Smooth muscle cell (in vitro differentiated cells): ENCODE data around the gene LRRC43. TPM values are rescaled to one million over a fixed set of nuclear protein-coding genes. Genes with fewer than 3 reads are reported as not detected.

Source experiments
- DNase-seq: peaks from one replicate; lab custom pipeline; 2025; ENCODE audit not compliant: unreplicated experiment; lab: John Stamatoyannopoulos, UW
- H2AFZ ChIP-seq: fragments of 200-600 bp; sonication (generic); 2 replicates; pipeline ENCODE4 v1.6.0; 2016; ENCODE audit warnings: antibody characterized with exemption, low read depth, mild to moderate bottlenecking
- H3F3A ChIP-seq: fragments of 200-600 bp; sonication (generic); 2 replicates; pipeline ENCODE4 v1.6.0; 2017; ENCODE audit warnings: antibody characterized with exemption, low read depth
- H3K27ac ChIP-seq: fragments of 200-600 bp; sonication (generic); 2 replicates; pipeline ENCODE4 v1.5.1; 2016; ENCODE audit warnings: low read depth, mild to moderate bottlenecking
- H3K27me3 ChIP-seq: fragments of 200-600 bp; sonication (generic); 2 replicates; pipeline ENCODE4 v1.6.1; 2016; ENCODE audit warnings: low read depth, mild to moderate bottlenecking
- H3K36me3 ChIP-seq: fragments of 200-600 bp; sonication (generic); 2 replicates; pipeline ENCODE4 v1.5.1; 2016; ENCODE audit warnings: low read depth
- H3K4me1 ChIP-seq: fragments of 200-600 bp; sonication (generic); 2 replicates; pipeline ENCODE4 v1.5.1; 2016; ENCODE audit warnings: low read depth
- H3K4me2 ChIP-seq: fragments of 200-600 bp; sonication (generic); 2 replicates; pipeline ENCODE4 v1.6.0; 2016; ENCODE audit warnings: mild to moderate bottlenecking
- H3K4me3 ChIP-seq: fragments of 200-600 bp; sonication (generic); 2 replicates; pipeline ENCODE4 v1.5.1; 2016; ENCODE audit warnings: mild to moderate bottlenecking
- H3K79me2 ChIP-seq: fragments of 200-600 bp; sonication (generic); 2 replicates; pipeline ENCODE4 v1.6.0; 2016; ENCODE audit warnings: low read depth, mild to moderate bottlenecking
- H3K9ac ChIP-seq: fragments of 200-600 bp; sonication (generic); 2 replicates; pipeline ENCODE4 v1.6.0; 2016; ENCODE audit warnings: low read depth
- H3K9me3 ChIP-seq: fragments of 200-600 bp; sonication (generic); replicated peaks from 2 replicates; pipeline ENCODE4 v1.5.1; 2016; ENCODE audit warnings: low read depth
- H4K20me1 ChIP-seq: fragments of 200-600 bp; sonication (generic); 2 replicates; pipeline ENCODE4 v1.6.0; 2016; ENCODE audit warnings: low read depth
- WGBS: methylation state at CpG from one replicate; pipeline ENCODE4 v1.1.7; 2016; ENCODE audit warnings: low lambda C conversion rate; 5-methylcytosine and 5-hydroxymethylcytosine counted together
- polyA plus RNA-seq: library from polyadenylated mRNA; unstranded; fragments of >200 nt; fragmentation: Nextera tagmentation; extraction: Ambion mirVana; gene quantifications from 2 replicates; pipeline ENCODE4 v1.2.1, GENCODE V29; 2016
- total RNA-seq: library from RNA; depleted of rRNA; stranded (reverse); fragments of >200 nt; gene quantifications from 2 replicates; pipeline ENCODE4 v1.2.3, GENCODE V29; 2014
- TF ChIP-seq, protein P1 (sequence below): fragments of 200-600 bp; sonication (generic); IDR thresholded peaks from 2 replicates; pipeline ENCODE4 v1.5.1; 2017; ENCODE audit warnings: borderline replicate concordance, mild to moderate bottlenecking, antibody characterized with exemption; ENCODE audit not compliant: insufficient read depth, poor library complexity, severe bottlenecking

The LRRC43 gene
- total and polyA plus RNA-seq, 2 experiments from 2014 or later, result 0.38 TPM; not detected in 1

DNA sequence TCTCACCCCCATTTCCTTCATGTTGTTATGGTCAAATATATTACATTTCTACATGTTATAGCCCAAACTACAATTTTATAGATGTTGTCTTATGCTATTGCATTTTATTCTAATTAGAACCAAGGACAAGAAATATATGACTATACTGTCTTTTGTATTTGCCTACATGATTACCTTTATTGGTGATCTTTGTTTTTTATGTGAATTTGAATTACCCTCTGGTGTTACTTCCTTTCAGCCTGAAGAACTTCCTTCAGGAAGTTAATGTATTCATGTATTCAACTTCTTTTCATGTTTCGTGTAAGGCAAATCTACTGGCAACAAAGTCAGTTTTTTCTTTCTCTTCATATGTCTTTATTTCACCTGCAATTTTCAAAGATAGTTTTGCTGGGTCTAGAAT, 11.9 kb downstream of the LRRC43 start:
- no peaks in the 10 kb centered on the region for H4K20me1 ChIP-seq
- no peak overlapping the region for H3K4me2 ChIP-seq
- H3F3A ChIP-seq, result no peaks in the 10 kb centered on the region
- TF ChIP-seq, protein P1, sequence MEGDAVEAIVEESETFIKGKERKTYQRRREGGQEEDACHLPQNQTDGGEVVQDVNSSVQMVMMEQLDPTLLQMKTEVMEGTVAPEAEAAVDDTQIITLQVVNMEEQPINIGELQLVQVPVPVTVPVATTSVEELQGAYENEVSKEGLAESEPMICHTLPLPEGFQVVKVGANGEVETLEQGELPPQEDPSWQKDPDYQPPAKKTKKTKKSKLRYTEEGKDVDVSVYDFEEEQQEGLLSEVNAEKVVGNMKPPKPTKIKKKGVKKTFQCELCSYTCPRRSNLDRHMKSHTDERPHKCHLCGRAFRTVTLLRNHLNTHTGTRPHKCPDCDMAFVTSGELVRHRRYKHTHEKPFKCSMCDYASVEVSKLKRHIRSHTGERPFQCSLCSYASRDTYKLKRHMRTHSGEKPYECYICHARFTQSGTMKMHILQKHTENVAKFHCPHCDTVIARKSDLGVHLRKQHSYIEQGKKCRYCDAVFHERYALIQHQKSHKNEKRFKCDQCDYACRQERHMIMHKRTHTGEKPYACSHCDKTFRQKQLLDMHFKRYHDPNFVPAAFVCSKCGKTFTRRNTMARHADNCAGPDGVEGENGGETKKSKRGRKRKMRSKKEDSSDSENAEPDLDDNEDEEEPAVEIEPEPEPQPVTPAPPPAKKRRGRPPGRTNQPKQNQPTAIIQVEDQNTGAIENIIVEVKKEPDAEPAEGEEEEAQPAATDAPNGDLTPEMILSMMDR, result no peak
- no peaks in the 10 kb centered on the region for H3K79me2 ChIP-seq
- H2AFZ ChIP-seq, result no peak overlapping the region
- DNase-seq, result no peak
- 90% methylated on average over 1 of the region's 1 CpG for WGBS
- H3K4me1 ChIP-seq, result no peaks in the 10 kb centered on the region
- no peak overlapping the region for H3K9ac ChIP-seq
- H3K4me3 ChIP-seq, result no peak overlapping the region
- no peaks in the 10 kb centered on the region for H3K9me3 ChIP-seq
- H3K27me3 ChIP-seq, result no peaks in the 10 kb centered on the region
- H3K27ac ChIP-seq, result no peak overlapping the region
- no peaks in the 10 kb centered on the region for H3K36me3 ChIP-seq

DNA sequence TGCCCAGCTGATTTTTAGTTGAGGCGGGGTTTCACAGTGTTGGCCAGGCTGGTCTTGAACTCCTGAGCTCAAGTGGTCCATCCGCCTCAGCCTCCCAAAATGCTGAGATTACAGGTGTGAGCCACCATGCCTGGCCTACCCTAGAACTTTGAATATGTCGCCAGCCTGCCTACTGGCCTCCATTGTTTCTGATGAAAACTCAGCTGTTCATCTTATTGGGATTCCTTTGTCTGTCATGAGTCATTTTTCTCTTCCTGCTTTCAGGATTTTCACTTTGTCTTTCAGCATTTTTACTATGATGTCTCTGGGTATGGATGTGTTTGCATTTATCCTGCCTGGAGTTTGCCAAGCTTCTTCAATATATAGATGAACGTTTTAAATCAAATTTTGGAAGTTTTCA, 12.5 kb downstream of the LRRC43 start:
- TF ChIP-seq, protein P1, result no peak
- no peak for DNase-seq
- Histone ChIP-seq H3K9ac (no peak overlapping the region), H3K4me2 (no peak overlapping the region), H3K9me3 (no peaks in the 10 kb centered on the region), H3K4me1 (no peaks in the 10 kb centered on the region), H4K20me1 (no peaks in the 10 kb centered on the region), H3K27ac (no peak overlapping the region), H3F3A (no peaks in the 10 kb centered on the region), H3K4me3 (no peak overlapping the region), H3K79me2 (no peaks in the 10 kb centered on the region), H3K27me3 (no peaks in the 10 kb centered on the region), H2AFZ (no peak overlapping the region), H3K36me3 (no peaks in the 10 kb centered on the region)
- WGBS, result 93% methylated on average over 4 of the region's 4 CpGs

DNA sequence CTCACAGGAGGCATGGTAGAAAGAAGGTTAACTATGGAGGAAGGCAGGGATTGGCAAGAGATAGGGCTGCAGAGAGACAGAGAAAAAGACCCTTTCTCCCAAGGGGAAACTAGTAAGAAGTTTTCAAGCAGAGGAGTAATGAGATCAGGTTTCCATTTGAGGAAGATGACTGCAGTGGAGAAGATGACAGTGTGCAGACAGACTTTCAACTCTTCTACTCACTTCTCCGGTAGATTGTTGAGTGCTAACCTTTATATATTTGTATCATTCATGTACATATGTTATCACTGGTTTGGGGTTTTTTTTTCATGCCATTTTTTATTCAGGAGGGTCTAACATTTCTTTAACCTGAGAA, 14.7 kb downstream of the LRRC43 start:
- TF ChIP-seq, protein P1, result no peak
- no peaks in the 10 kb centered on the region for H4K20me1 ChIP-seq
- H3K9ac ChIP-seq, result no peak overlapping the region
- H3K9me3 ChIP-seq, result no peaks in the 10 kb centered on the region
- no peaks in the 10 kb centered on the region for H3F3A ChIP-seq
- H2AFZ ChIP-seq, result no peak overlapping the region
- H3K4me2 ChIP-seq, result no peak overlapping the region
- no peak for DNase-seq
- no peaks in the 10 kb centered on the region for H3K4me1 ChIP-seq
- no peaks in the 10 kb centered on the region for H3K36me3 ChIP-seq
- H3K4me3 ChIP-seq, result no peak overlapping the region
- 81% methylated on average over 1 of the region's 1 CpG for WGBS
- no peaks in the 10 kb centered on the region for H3K79me2 ChIP-seq
- H3K27ac ChIP-seq, result no peak overlapping the region
- H3K27me3 ChIP-seq, result peaks cover 4% of the 10 kb centered on the region

DNA sequence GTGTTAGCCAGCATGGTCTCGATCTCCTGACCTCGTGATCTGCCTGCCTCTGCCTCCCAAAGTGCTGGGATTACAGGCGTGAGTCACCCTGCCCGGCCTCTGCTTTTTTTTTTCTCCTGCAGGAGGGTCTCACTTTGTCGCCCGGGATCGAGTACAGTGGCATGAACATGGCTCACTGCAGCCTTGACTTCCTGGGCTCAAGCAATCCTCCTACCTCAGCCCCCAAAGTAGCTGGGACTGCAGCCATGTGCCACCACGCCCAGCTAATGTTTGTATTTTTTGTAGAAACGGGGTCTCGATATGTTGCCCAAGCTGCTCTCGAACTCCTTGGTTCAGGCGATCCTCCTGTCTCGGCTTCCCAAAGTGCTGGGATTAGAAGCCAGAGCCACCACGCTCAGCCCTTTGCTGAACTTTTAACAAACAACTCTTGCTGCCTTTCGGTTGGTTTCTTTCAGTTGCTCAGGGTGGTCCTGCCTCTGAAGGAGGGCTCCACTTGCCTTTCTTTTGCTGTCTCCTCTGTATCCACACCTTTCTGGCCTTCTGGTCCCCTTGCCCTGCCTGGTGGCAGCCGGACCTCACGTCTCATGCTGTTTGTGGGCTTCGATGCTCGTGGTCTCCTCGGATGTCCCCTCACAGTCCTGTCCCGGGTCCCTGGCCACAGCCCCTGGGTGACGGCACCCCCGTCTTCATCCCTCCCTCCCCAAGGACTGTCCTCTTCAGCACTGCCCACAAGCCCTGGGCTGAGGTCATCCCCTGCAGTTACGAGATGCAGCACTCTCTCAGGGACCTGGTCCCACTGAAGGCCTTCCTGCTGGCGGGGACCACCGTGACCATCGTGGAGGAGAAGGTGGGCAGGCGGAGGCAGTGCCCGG, 16.8 kb downstream of the LRRC43 start:
- DNase-seq, result no peak
- Histone ChIP-seq H3K27me3 (peaks cover 24% of the 10 kb centered on the region), H3F3A (no peaks in the 10 kb centered on the region), H3K4me3 (no peak overlapping the region), H3K27ac (no peak overlapping the region), H4K20me1 (no peaks in the 10 kb centered on the region), H3K36me3 (no peaks in the 10 kb centered on the region), H3K4me1 (no peaks in the 10 kb centered on the region), H3K4me2 (no peak overlapping the region), H3K79me2 (no peaks in the 10 kb centered on the region), H3K9ac (no peak overlapping the region), H3K9me3 (no peaks in the 10 kb centered on the region), H2AFZ (no peak overlapping the region)
- 93% methylated on average over 28 of the region's 29 CpGs for WGBS
- TF ChIP-seq, protein P1, result no peak
